ENCODE data around the gene SPTBN4.
"Not testable (repeated sequence)": the region's sequence is repeated elsewhere in the genome, so short reads cannot be mapped to it uniquely, and the experiment has no call there.

SPTBN4 gene

GRCh38 chr19:40425450-40426287 lies 41.1 kb upstream of the SPTBN4 start, which contains the start of gene SERTAD1:
TSS of gene SERTAD1 (minus strand) at chr19:40425992. CDS start at chr19:40423546, 2,446 bp downstream.
- peak within 1 kb of the TSS; percentile 85 for H3K4me3 ChIP-seq (ENCODE audit: low read length)
- TF ChIP-seq CTCF (conservative IDR thresholded peaks at IDR 0.05; ENCODE audit: low read depth, low read length): peak; percentile 60
- DNase-seq (ENCODE audit: low read depth): peak; percentile 97

- not testable (repeated sequence) for H3K4me3 ChIP-seq (ENCODE audit: low read length); DNase-seq (ENCODE audit: low read depth)
Measured at GRCh38 chr19:40428197-40428596, 38.6 kb upstream of the SPTBN4 start.

- not testable (repeated sequence) for DNase-seq (ENCODE audit: low read depth); H3K4me3 ChIP-seq (ENCODE audit: low read length)
Measured at GRCh38 chr19:40430242-40430641, 36.6 kb upstream of the SPTBN4 start.

- DNase-seq (ENCODE audit: low read depth): no peak
- no peak overlapping the region for H3K4me3 ChIP-seq (ENCODE audit: low read length)
- TF ChIP-seq CTCF (conservative IDR thresholded peaks at IDR 0.05; ENCODE audit: low read depth, low read length): no peak
Measured at GRCh38 chr19:40431698-40432097, 35.1 kb upstream of the SPTBN4 start.

GRCh38 chr19:40432760-40433159 lies 34.0 kb upstream of the SPTBN4 start:
- not testable (repeated sequence) for DNase-seq (ENCODE audit: low read depth); H3K4me3 ChIP-seq (ENCODE audit: low read length)

- H3K4me3 ChIP-seq (ENCODE audit: low read length): peak overlapping the region; percentile 32
- DNase-seq (ENCODE audit: low read depth): no peak
- no peak for TF ChIP-seq CTCF (conservative IDR thresholded peaks at IDR 0.05; ENCODE audit: low read depth, low read length)
Measured at GRCh38 chr19:40433391-40434216, 33.2 kb upstream of the SPTBN4 start.

GRCh38 chr19:40438284-40438683 lies 28.5 kb upstream of the SPTBN4 start:
- no peak overlapping the region for H3K4me3 ChIP-seq (ENCODE audit: low read length)
- TF ChIP-seq CTCF (conservative IDR thresholded peaks at IDR 0.05; ENCODE audit: low read depth, low read length): no peak
- no peak for DNase-seq (ENCODE audit: low read depth)

- DNase-seq (ENCODE audit: low read depth): no peak
- peak overlapping the region; percentile 99 for H3K4me3 ChIP-seq (ENCODE audit: low read length)
- no peak for TF ChIP-seq CTCF (conservative IDR thresholded peaks at IDR 0.05; ENCODE audit: low read depth, low read length)
Measured at GRCh38 chr19:40441719-40442253, 25.0 kb upstream of the SPTBN4 start.

Data from retinal pigment epithelial cell (primary cell).